HL-60 (cell line): ENCODE data around the gene SLC25A14.

Source experiments
- DNase-seq, 2 experiments: peaks; one replicate each; pipeline ENCODE4 v3.0.0-alpha.2; 2010 to 2020; ENCODE audit warnings: low read depth in 1 of 2, low spot score in 1 of 2
- H3K27ac ChIP-seq: fragments of 250-450 bp; sonication (Bioruptor Pico); replicated peaks from 2 replicates; pipeline ENCODE4 v1.5.1; 2020; ENCODE audit warnings: mild to moderate bottlenecking, moderate library complexity
- H3K27me3 ChIP-seq: fragments of 250-450 bp; sonication (Bioruptor Pico); 2 replicates; pipeline ENCODE4 v1.5.1; 2021; ENCODE audit warnings: mild to moderate bottlenecking, moderate library complexity; ENCODE audit not compliant: insufficient read depth, poor library complexity, severe bottlenecking
- H3K4me3 ChIP-seq: replicated peaks from 2 replicates; pipeline ENCODE4 v1.5.1; 2011; ENCODE audit warnings: mild to moderate bottlenecking, control low read depth, low read length; ENCODE audit not compliant: insufficient read depth
- GABPA ChIP-seq: IDR thresholded peaks from 2 replicates; pipeline ENCODE4 v1.6.1; 2012; ENCODE audit warnings: low read depth
- POLR2AphosphoS5 ChIP-seq: IDR thresholded peaks from 2 replicates; pipeline ENCODE4 v1.6.1; 2012; ENCODE audit warnings: low read depth
- SPI1 ChIP-seq: IDR thresholded peaks from 2 replicates; pipeline ENCODE4 v1.6.1; 2012; ENCODE audit warnings: low read depth, mild to moderate bottlenecking, borderline replicate concordance
- TF ChIP-seq, protein P1 (sequence below): IDR thresholded peaks from one replicate; pipeline ENCODE4 v1.5.1; 2011; ENCODE audit warnings: low read length, control low read depth, inconsistent platforms; ENCODE audit not compliant: insufficient read depth
- TF ChIP-seq, protein P2 (sequence below): IDR thresholded peaks from 2 replicates; pipeline ENCODE4 v1.6.1; 2012; ENCODE audit warnings: low read depth; ENCODE audit not compliant: insufficient replicate concordance

SLC25A14 gene

DNA sequence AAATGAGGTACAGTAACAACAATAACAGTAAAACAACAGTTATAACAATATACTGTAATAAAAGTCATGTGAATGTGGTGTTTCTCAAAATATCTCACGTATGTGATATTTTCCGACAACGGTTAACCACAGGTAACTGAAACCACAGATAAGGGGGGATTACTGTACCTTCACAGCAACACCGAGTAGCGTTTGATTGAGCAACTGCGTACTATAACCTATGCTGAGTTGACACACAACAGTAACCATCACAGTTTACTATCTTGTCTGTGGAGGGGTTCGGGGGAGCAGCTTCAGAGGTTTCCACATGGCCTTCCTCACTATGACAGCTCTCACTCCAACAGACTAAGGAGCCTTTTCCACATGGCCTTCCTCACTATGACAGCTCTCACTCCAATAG, 75.5 kb downstream of the SLC25A14 start:
- no peak for DNase-seq
- Histone ChIP-seq H3K27me3 (no peaks in the 10 kb centered on the region), H3K27ac (no peak overlapping the region), H3K4me3 (no peak overlapping the region)
- TF ChIP-seq POLR2AphosphoS5: no peak
- TF ChIP-seq, protein P1, sequence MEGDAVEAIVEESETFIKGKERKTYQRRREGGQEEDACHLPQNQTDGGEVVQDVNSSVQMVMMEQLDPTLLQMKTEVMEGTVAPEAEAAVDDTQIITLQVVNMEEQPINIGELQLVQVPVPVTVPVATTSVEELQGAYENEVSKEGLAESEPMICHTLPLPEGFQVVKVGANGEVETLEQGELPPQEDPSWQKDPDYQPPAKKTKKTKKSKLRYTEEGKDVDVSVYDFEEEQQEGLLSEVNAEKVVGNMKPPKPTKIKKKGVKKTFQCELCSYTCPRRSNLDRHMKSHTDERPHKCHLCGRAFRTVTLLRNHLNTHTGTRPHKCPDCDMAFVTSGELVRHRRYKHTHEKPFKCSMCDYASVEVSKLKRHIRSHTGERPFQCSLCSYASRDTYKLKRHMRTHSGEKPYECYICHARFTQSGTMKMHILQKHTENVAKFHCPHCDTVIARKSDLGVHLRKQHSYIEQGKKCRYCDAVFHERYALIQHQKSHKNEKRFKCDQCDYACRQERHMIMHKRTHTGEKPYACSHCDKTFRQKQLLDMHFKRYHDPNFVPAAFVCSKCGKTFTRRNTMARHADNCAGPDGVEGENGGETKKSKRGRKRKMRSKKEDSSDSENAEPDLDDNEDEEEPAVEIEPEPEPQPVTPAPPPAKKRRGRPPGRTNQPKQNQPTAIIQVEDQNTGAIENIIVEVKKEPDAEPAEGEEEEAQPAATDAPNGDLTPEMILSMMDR: no peak
- TF ChIP-seq SPI1: no peak
- TF ChIP-seq, protein P2, sequence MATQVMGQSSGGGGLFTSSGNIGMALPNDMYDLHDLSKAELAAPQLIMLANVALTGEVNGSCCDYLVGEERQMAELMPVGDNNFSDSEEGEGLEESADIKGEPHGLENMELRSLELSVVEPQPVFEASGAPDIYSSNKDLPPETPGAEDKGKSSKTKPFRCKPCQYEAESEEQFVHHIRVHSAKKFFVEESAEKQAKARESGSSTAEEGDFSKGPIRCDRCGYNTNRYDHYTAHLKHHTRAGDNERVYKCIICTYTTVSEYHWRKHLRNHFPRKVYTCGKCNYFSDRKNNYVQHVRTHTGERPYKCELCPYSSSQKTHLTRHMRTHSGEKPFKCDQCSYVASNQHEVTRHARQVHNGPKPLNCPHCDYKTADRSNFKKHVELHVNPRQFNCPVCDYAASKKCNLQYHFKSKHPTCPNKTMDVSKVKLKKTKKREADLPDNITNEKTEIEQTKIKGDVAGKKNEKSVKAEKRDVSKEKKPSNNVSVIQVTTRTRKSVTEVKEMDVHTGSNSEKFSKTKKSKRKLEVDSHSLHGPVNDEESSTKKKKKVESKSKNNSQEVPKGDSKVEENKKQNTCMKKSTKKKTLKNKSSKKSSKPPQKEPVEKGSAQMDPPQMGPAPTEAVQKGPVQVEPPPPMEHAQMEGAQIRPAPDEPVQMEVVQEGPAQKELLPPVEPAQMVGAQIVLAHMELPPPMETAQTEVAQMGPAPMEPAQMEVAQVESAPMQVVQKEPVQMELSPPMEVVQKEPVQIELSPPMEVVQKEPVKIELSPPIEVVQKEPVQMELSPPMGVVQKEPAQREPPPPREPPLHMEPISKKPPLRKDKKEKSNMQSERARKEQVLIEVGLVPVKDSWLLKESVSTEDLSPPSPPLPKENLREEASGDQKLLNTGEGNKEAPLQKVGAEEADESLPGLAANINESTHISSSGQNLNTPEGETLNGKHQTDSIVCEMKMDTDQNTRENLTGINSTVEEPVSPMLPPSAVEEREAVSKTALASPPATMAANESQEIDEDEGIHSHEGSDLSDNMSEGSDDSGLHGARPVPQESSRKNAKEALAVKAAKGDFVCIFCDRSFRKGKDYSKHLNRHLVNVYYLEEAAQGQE: no peak
- TF ChIP-seq GABPA: no peak

DNA sequence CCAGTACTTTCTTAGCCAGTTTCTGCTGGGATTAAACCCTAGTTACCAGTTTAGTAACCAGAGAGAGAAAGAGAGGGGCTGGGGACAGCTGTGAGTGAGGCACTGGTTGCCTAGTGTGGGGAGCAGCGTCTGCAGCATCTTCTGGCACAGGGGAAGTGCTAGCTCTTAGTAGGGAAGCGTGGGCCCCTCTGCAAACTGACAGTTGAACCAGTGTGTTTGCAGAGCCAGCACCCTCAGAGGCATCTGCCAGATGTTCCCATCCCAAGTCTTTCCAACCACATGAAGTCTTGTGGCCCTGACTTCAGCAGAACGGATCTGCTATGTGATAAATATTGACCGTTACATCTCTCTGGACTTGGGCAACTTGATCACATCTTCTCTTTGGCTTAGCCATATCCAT, 77.1 kb downstream of the SLC25A14 start:
- Histone ChIP-seq H3K27me3 (no peaks in the 10 kb centered on the region), H3K4me3 (no peak overlapping the region), H3K27ac (peak overlapping the region; percentile 62)
- DNase-seq: peak in 1 of 2 experiments; percentile 69
- TF ChIP-seq POLR2AphosphoS5: peak; percentile 59
- TF ChIP-seq, protein P1: no peak
- TF ChIP-seq SPI1: peak; percentile 67; the same call in 1 of the 2 replicates
- TF ChIP-seq, protein P2: no peak
- no peak for TF ChIP-seq GABPA

DNA sequence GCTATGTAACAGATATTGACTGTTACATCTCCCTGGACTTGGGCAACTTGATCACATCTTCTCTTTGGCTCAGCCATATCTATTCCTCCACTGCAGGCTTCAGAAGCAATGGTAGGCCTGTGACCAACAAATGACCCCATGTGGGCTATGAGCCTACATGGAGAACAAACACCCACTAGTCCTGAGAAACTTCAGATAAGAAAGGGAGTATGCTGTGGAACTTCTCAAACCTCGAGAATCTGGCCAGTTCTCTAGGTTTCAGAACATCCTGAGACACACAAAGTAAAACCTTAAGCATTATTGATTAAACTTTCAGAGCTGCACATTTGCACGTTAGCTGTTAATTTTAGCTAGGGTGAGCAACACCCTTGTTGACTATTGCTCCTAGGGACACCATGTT, 78.3 kb downstream of the SLC25A14 start:
- TF ChIP-seq GABPA (no peak), SPI1 (no peak), POLR2AphosphoS5 (no peak)
- TF ChIP-seq, protein P2: no peak
- TF ChIP-seq, protein P1: no peak
- no peaks in the 10 kb centered on the region for H3K27me3 ChIP-seq
- no peak overlapping the region for H3K27ac ChIP-seq
- H3K4me3 ChIP-seq: no peak overlapping the region
- DNase-seq: no peak
